Fibroblast of mammary gland (primary cell): ENCODE data around the gene HEPACAM.

Source experiments
- DNase-seq: peaks from one replicate; pipeline ENCODE4 v3.0.0-alpha.2; 2010; ENCODE audit warnings: low read depth
- H3K4me3 ChIP-seq: 2 replicates; pipeline ENCODE4 v1.5.1; 2011; ENCODE audit warnings: low read depth, mild to moderate bottlenecking, low read length, moderate library complexity; ENCODE audit not compliant: control insufficient read depth
- TF ChIP-seq, protein P1 (sequence below): conservative IDR thresholded peaks from 2 replicates; pipeline ENCODE4 v1.5.1; 2011; ENCODE audit warnings: low read depth, low read length, inconsistent platforms; ENCODE audit not compliant: control insufficient read depth, insufficient read depth

HEPACAM gene

GRCh38 chr11:124876818-124877630 lies 58.8 kb downstream of the HEPACAM start:
- peak overlapping the region; percentile 65 for H3K4me3 ChIP-seq
- TF ChIP-seq, protein P1, sequence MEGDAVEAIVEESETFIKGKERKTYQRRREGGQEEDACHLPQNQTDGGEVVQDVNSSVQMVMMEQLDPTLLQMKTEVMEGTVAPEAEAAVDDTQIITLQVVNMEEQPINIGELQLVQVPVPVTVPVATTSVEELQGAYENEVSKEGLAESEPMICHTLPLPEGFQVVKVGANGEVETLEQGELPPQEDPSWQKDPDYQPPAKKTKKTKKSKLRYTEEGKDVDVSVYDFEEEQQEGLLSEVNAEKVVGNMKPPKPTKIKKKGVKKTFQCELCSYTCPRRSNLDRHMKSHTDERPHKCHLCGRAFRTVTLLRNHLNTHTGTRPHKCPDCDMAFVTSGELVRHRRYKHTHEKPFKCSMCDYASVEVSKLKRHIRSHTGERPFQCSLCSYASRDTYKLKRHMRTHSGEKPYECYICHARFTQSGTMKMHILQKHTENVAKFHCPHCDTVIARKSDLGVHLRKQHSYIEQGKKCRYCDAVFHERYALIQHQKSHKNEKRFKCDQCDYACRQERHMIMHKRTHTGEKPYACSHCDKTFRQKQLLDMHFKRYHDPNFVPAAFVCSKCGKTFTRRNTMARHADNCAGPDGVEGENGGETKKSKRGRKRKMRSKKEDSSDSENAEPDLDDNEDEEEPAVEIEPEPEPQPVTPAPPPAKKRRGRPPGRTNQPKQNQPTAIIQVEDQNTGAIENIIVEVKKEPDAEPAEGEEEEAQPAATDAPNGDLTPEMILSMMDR: no peak
- no peak for DNase-seq

DNA sequence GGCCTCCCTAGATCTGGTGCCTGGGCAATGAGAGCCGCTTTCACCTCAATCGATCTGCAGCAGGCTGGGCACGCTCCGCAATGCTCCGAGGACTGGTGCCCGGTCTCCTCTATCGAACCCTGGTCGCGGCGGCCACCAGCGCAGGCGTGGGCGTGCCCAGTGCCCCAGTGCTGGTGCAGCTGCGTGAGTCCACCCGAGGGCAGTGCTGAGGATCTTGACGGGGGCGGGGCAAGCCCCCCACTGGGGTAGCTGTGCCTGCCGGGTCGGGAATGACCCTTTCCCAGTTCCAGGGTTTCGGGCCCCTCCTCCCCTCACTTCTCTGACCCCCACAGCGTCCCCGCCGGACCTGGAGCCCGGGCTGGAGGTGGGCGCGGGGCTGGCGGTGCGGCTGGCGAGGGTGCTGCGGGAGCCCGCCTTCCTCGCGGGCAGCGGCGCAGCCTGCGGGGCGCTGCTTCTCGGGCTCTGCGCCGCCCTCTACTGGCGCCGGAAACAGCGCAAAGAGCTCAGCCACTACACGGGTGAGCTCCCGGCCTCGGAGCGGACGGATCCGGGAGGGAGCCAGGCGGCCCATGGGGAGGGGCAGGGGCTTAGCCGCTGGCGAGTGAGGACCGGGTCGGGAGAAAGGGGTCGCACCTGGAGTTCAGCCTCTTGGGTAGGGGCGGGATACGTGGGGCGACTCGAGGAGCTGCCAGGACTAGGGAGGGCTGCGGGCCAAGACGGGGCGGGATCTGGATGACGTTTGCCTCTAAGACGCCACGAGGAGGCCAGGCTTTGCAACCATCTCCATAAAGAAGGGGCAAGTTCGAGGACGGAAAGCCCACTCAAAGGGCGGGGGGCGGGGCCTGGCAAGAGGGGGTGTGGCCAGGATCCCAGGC lies 59.7 kb downstream of the HEPACAM start:
- DNase-seq: peak; percentile 95
- peak overlapping the region; percentile 65 for H3K4me3 ChIP-seq
- TF ChIP-seq, protein P1: peak; percentile 41

DNA sequence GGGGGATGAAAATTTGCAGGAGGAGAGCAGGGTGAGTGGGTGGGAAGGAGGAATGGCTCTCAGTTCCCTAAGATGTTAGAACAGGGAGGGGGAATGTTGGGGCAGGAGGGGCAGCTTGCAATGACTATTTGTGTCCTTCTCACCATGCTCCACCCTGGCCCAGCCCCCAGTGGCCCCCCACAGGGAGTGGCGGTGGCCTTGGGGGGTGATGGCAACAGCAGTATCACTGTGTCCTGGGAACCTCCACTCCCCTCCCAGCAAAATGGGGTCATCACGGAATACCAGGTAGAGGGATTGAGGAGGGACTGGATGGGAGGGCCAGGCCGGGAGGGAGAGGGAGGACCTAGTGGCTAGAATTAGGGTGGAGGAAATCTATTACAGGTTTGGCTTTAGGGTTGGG lies 60.4 kb downstream of the HEPACAM start:
- TF ChIP-seq, protein P1: no peak
- no peak for DNase-seq
- H3K4me3 ChIP-seq: peak overlapping the region; percentile 65

- H3K4me3 ChIP-seq: no peak overlapping the region
- no peak for DNase-seq
- TF ChIP-seq, protein P1: no peak
These were observed 61.1 kb downstream of the HEPACAM start for GRCh38 chr11:124874571-124875255.

DNA sequence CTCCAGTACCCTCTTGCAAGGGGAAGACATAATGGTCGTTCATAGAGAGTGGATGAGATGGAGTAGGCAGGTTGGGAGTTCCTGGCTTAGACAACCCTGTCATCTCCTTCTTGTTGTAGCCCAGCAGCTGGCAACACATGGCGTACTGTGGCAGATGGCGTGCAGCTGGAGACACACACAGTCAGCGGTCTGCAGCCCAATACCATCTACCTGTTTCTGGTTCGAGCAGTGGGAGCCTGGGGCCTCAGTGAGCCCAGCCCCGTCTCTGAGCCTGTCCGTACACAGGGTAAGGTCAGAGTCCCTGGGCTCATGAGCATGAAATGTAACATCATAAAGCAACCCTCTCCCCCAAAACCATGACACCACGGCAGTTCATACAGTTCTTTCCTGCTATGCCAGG lies 61.9 kb downstream of the HEPACAM start:
- TF ChIP-seq, protein P1: no peak
- DNase-seq: no peak
- no peak overlapping the region for H3K4me3 ChIP-seq

DNA sequence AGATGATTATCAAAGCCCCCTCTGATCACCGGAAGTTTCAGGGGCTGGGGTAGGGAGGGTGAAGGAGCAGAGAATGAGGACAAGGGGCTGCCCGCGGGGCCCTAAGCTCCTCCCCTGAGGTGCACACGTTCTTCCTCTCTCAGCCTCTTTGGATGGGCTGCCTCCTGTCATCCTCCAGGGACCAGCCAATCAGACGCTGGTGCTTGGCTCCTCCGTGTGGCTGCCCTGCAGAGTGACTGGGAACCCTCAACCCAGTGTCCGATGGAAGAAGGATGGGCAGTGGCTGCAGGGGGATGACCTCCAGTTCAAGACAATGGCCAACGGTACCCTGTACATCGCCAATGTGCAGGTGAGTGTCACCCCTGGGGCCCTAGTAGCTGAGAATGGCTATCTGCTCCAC lies 63.1 kb downstream of the HEPACAM start:
- H3K4me3 ChIP-seq: no peak overlapping the region
- TF ChIP-seq, protein P1: no peak
- DNase-seq: no peak
